IMR-90 (cell line): ENCODE measurements around the gene SMOC1. TPM values are rescaled to one million over a fixed set of nuclear protein-coding genes. Genes with fewer than 3 reads are reported as not detected.

Experiments
- ATAC-seq: fragments of 200-7000 bp; cut with Tn5 transposase; 2 replicates; pipeline ENCODE4 v1.9.1; 2020; ENCODE audit warnings: low read depth, mild to moderate bottlenecking, moderate library complexity
- BruUV-seq: library from RNA; stranded (reverse); fragments of 400-500 nt; replicated peaks from 2 replicates; lab custom pipeline; 2021; lab: Mats Ljungman, UMichigan
- CTCF ChIA-PET: fragments of 300-600 bp; formaldehyde crosslinking; extraction: SDS; loops from one replicate; lab custom pipeline; 2021; ENCODE audit warnings: antibody characterized with exemption; lab: Yijun Ruan, JAX
- POLR2A ChIA-PET: fragments of 300-600 bp; sonication (Branson Sonifier 250); formaldehyde crosslinking; loops from one replicate; lab custom pipeline; 2022; ENCODE audit warnings: antibody characterized with exemption; ENCODE audit not compliant: unreplicated experiment; lab: Charles Lee
- DNase-seq: peaks from one replicate; pipeline ENCODE4 v3.0.0; 2013
- H2AFZ ChIP-seq: replicated peaks from 2 replicates; pipeline ENCODE3; 2013; ENCODE audit warnings: low read length, mild to moderate bottlenecking; ENCODE audit not compliant: poor library complexity
- H2AK5ac ChIP-seq: 2 replicates; pipeline ENCODE4 v1.6.1; 2013; ENCODE audit warnings: low read depth, low read length, inconsistent platforms
- H2AK9ac ChIP-seq: replicated peaks from 2 replicates; pipeline ENCODE3; 2013; ENCODE audit warnings: mild to moderate bottlenecking, low read depth, low read length, moderate library complexity; ENCODE audit not compliant: poor library complexity
- H2BK120ac ChIP-seq: 2 replicates; pipeline ENCODE4 v1.6.1; 2013; ENCODE audit warnings: low read depth, low read length, inconsistent platforms
- H2BK15ac ChIP-seq: 3 replicates; pipeline ENCODE4 v1.6.1; 2013; ENCODE audit warnings: low read depth, low read length, inconsistent platforms
- H2BK20ac ChIP-seq: 2 replicates; pipeline ENCODE4 v1.6.1; 2013; ENCODE audit warnings: low read depth, mild to moderate bottlenecking, inconsistent platforms, low read length, moderate library complexity
- H2BK5ac ChIP-seq: 2 replicates; pipeline ENCODE4 v1.6.1; 2013; ENCODE audit warnings: mild to moderate bottlenecking, low read depth, low read length, inconsistent platforms; ENCODE audit not compliant: poor library complexity, severe bottlenecking
- H3K14ac ChIP-seq: replicated peaks from 2 replicates; pipeline ENCODE4 v1.6.1; 2013; ENCODE audit warnings: low read depth, low read length, inconsistent platforms
- H3K18ac ChIP-seq: 2 replicates; pipeline ENCODE4 v1.6.1; 2013; ENCODE audit warnings: low read depth, low read length, control low read depth
- H3K23ac ChIP-seq: 2 replicates; pipeline ENCODE4 v1.6.1; 2013; ENCODE audit warnings: low read depth, low read length, inconsistent platforms
- H3K27ac ChIP-seq: 2 replicates; pipeline ENCODE4 v1.5.1; 2013; ENCODE audit warnings: mild to moderate bottlenecking, control low read depth, low read length; ENCODE audit not compliant: insufficient read depth
- H3K27me3 ChIP-seq: 2 replicates; pipeline ENCODE4 v1.6.1; 2013; ENCODE audit warnings: low read length; ENCODE audit not compliant: control insufficient read depth, insufficient read depth
- H3K36me3 ChIP-seq: 2 replicates; pipeline ENCODE4 v1.6.1; 2013; ENCODE audit warnings: low read length, mixed read lengths; ENCODE audit not compliant: control insufficient read depth, insufficient read depth
- H3K4ac ChIP-seq: 2 replicates; pipeline ENCODE4 v1.6.1; 2013; ENCODE audit warnings: low read depth, low read length, inconsistent platforms
- H3K4me1 ChIP-seq: 2 replicates; pipeline ENCODE4 v1.6.1; 2013; ENCODE audit warnings: low read length, mixed read lengths; ENCODE audit not compliant: control insufficient read depth, insufficient read depth
- H3K4me2 ChIP-seq: 2 replicates; pipeline ENCODE4 v1.6.1; 2013; ENCODE audit warnings: low read depth, mild to moderate bottlenecking, control low read depth, low read length, moderate library complexity
- H3K4me3 ChIP-seq: 2 replicates; pipeline ENCODE4 v1.5.1; 2013; ENCODE audit warnings: low read depth, mild to moderate bottlenecking, control low read depth, low read length, moderate library complexity; ENCODE audit not compliant: insufficient read depth
- H3K56ac ChIP-seq: 2 replicates; pipeline ENCODE4 v1.6.1; 2013; ENCODE audit warnings: low read length, inconsistent platforms; ENCODE audit not compliant: insufficient read depth; ENCODE audit errors: extremely low read depth
- H3K79me1 ChIP-seq, 2 experiments: 2 replicates each; pipeline ENCODE4 v1.6.1; 2013; ENCODE audit warnings: low read length in 2 of 2, inconsistent platforms in 1 of 2, low read depth in 1 of 2
- H3K9ac ChIP-seq: 2 replicates; pipeline ENCODE4 v1.6.1; 2013; ENCODE audit warnings: low read depth, low read length, control low read depth
- H3K9me1 ChIP-seq: 2 replicates; pipeline ENCODE4 v1.6.1; 2013; ENCODE audit warnings: low read length, inconsistent platforms; ENCODE audit not compliant: insufficient read depth
- H3K9me3 ChIP-seq: 2 replicates; pipeline ENCODE4 v1.6.1; 2013; ENCODE audit warnings: low read length; ENCODE audit not compliant: control insufficient read depth, insufficient read depth
- H4K20me1 ChIP-seq: 2 replicates; pipeline ENCODE4 v1.6.1; 2013; ENCODE audit warnings: low read length, inconsistent platforms; ENCODE audit not compliant: insufficient read depth
- H4K5ac ChIP-seq: 2 replicates; pipeline ENCODE4 v1.6.1; 2013; ENCODE audit warnings: mild to moderate bottlenecking, low read depth, low read length, control low read depth
- H4K8ac ChIP-seq, 2 experiments: 2 replicates each; pipeline ENCODE4 v1.6.1; 2013; ENCODE audit warnings: low read depth in 2 of 2, low read length in 2 of 2, control low read depth in 1 of 2, inconsistent platforms in 1 of 2
- H4K91ac ChIP-seq: 2 replicates; pipeline ENCODE4 v1.6.1; 2013; ENCODE audit warnings: low read depth, low read length, inconsistent platforms; ENCODE audit not compliant: insufficient read depth
- BHLHE40 ChIP-seq: fragments of 150-350 bp; IDR thresholded peaks from 2 replicates; pipeline ENCODE4 v1.6.1; 2016; ENCODE audit warnings: mild to moderate bottlenecking, low read depth, low read length
- CEBPB ChIP-seq: IDR thresholded peaks from 2 replicates; pipeline ENCODE4 v1.6.1; 2012; ENCODE audit warnings: low read depth, low read length, improper control_type of control experiment
- CHD1 ChIP-seq: IDR thresholded peaks from 2 replicates; pipeline ENCODE4 v1.6.1; 2012; ENCODE audit warnings: low read depth, low read length, improper control_type of control experiment
- CTCF ChIP-seq: conservative IDR thresholded peaks from 2 replicates; pipeline ENCODE4 v1.5.1; 2012; ENCODE audit warnings: mild to moderate bottlenecking, low read depth, low read length, improper control_type of control experiment
- ELK1 ChIP-seq: fragments of 150-350 bp; IDR thresholded peaks from 2 replicates; pipeline ENCODE4 v1.6.1; 2016; ENCODE audit warnings: low read depth, mild to moderate bottlenecking, low read length, moderate library complexity, borderline replicate concordance
- RAD21 ChIP-seq: IDR thresholded peaks from 2 replicates; pipeline ENCODE4 v1.6.1; 2012; ENCODE audit warnings: low read length, improper control_type of control experiment
- SMC3 ChIP-seq: fragments of 150-350 bp; IDR thresholded peaks from 2 replicates; pipeline ENCODE4 v1.6.1; 2016; ENCODE audit warnings: low read depth, mild to moderate bottlenecking, antibody characterized with exemption, low read length, moderate library complexity
- WGBS, 2 experiments: methylation state at CpG; one replicate each; pipeline versions ENCODE4 v1.1.5 to v1.1.7; 2013; ENCODE audit warnings: missing lambda C conversion rate in 2 of 2; ENCODE audit not compliant: insufficient read length in 1 of 2; ENCODE audit errors: extremely low coverage in 2 of 2; 5-methylcytosine and 5-hydroxymethylcytosine counted together
- dilution Hi-C: fragments of 300-500 bp; cut with HindIII; formaldehyde crosslinking; loops from one replicate; pipeline ENCODE4 v1.14.3; 2018; ENCODE audit warnings: low sequenced_read_pairs; ENCODE audit not compliant: unreplicated experiment
- in situ Hi-C: fragments of 300-500 bp; cut with MboI; formaldehyde crosslinking; loops from 3 replicates; pipeline ENCODE4 v1.14.3; 2019; ENCODE audit warnings: low sequenced_read_pairs, inconsistent platforms, mixed read lengths
- intact Hi-C: fragments of 100-400 bp; cut with micrococcal nuclease; formaldehyde crosslinking; loops from 2 replicates; pipeline ENCODE4 v1.10.0; 2022
- polyA plus RNA-seq, 3 experiments: library from polyadenylated mRNA; depleted of rRNA; stranded (reverse); fragments of >200 nt; gene quantifications; 2 replicates each; pipeline ENCODE4 v1.2.3, GENCODE V29; 2012; ENCODE audit warnings: low replicate concordance in 1 of 3
- total RNA-seq: library from RNA; depleted of rRNA; stranded (reverse); fragments of >200 nt; gene quantifications from 2 replicates; pipeline ENCODE4 v1.2.3, GENCODE V29; 2012

Gene SMOC1
- total and polyA plus RNA-seq, 2 of the 4 experiments (the other 2 are of a cell fraction): 0.90 to 4.1 TPM

- no peak overlapping the region for H2BK20ac ChIP-seq
These were observed 1.7 kb upstream of the SMOC1 start for GRCh38 chr14:69877492-69877891.

More at GRCh38 chr14:69877492-69877891, 1.7 kb upstream of the SMOC1 start:
- H2BK5ac ChIP-seq: no peak overlapping the region
- no peak overlapping the region for H4K91ac ChIP-seq
- ATAC-seq (no peak), DNase-seq (peak; percentile 74)
- H3K27me3 ChIP-seq: 0 out of 2 replicates have a peak, but pooled peaks cover 2% of the 10 kb centered on the region
- no peak overlapping the region for H2AK5ac ChIP-seq
- TF ChIP-seq RAD21: peak; percentile 69
- TF ChIP-seq SMC3: peak; percentile 67
- TF ChIP-seq BHLHE40: no peak
- no peak for TF ChIP-seq ELK1
- TF ChIP-seq CTCF: peak; percentile 56
- TF ChIP-seq CEBPB: no peak
- TF ChIP-seq CHD1: no peak
- H3K23ac ChIP-seq: no peak overlapping the region
- CTCF ChIA-PET: interaction anchor here (0.6 to 2.0 kb wide), 13 partner anchors 9 to 196 kb away, joined by 3 to 11 read pairs (median 5); no protein-coding TSS in a partner anchor
- H4K20me1 ChIP-seq: no peaks in the 10 kb centered on the region
- H3K9me1 ChIP-seq: no peaks in the 10 kb centered on the region
- H3K18ac ChIP-seq: peak overlapping the region; percentile 21; the same call in 1 of the 2 replicates
- H3K4me1 ChIP-seq: peaks cover 7% of the 10 kb centered on the region
- in situ Hi-C loops: no loop called here
- BruUV-seq: no TSS peak
- no peaks in the 10 kb centered on the region for H3K36me3 ChIP-seq
- H3K9ac ChIP-seq: peak overlapping the region; percentile 38; the same call in 1 of the 2 replicates
- H2AK9ac ChIP-seq: no peak overlapping the region
- no peak overlapping the region for H3K27ac ChIP-seq
- H2BK120ac ChIP-seq: no peak overlapping the region
- 0 out of 2 replicates have a peak overlapping the region, but pooled peaks have one; percentile 13 for H3K4me2 ChIP-seq
- H3K56ac ChIP-seq: no peak overlapping the region
- H4K8ac ChIP-seq: 0 out of 4 replicates have a peak overlapping the region, but pooled peaks of 1 of the 2 experiments have one; percentile 33
- H3K9me3 ChIP-seq: no peaks in the 10 kb centered on the region
- dilution Hi-C loops: no loop called here
- WGBS, 2 experiments: no CpG with 5 or more reads among the region's 2 CpGs
- H2AFZ ChIP-seq: no peak overlapping the region
- no peak overlapping the region for H2BK15ac ChIP-seq
- H3K4me3 ChIP-seq: no peak overlapping the region
- peaks cover 0 to 2% of the 10 kb centered on the region in 2 experiments; a peak in 2 of 4 replicates for H3K79me1 ChIP-seq
- peak overlapping the region; percentile 15; the same call in 1 of the 2 replicates for H4K5ac ChIP-seq
- H3K14ac ChIP-seq: no peak overlapping the region
- H3K4ac ChIP-seq: no peak overlapping the region
- intact Hi-C loops: loop anchor here (1.0 to 2.0 kb wide), 2 partner anchors 59 to 150 kb away; no protein-coding TSS in a partner anchor
- POLR2A ChIA-PET: no interaction called here
